ENCODE data around the gene MIOX. TPM values are rescaled to one million over a fixed set of nuclear protein-coding genes. Genes with fewer than 3 reads are reported as not detected.
A peak's percentile ranks its signal among the peaks of the same experiment; 100 is the strongest.

MIOX gene
- total RNA-seq, 4 donors from 2014 or later: 2.1 to 11.3 (median 4.7) TPM

DNA sequence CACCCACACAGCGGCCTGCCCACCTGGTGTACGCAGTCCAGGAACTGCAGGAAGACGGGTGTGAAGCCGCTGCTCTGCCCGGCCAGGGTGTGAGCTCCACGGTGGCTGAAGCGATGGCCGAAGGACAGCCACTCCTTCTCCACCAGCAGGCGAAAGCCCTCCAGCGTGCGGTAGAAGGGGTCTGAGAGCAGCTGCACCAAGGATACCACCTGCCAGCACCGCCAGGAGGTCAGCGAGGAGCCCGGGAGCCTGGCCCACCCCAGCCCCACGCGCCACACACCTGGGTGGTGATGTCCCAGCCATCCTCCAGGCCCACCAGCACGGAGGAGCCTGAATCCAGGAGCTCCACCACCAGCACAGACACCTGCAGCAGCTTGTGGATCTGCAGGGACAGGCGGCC, 31.5 kb upstream of the MIOX start:
- 86 to 100% methylated on average over 2 to 11 of the region's 18 CpGs for WGBS, 2 donors
- H3K27ac ChIP-seq: peak overlapping the region; percentile 58 to 74 (median 69)
- peaks cover 18 to 24% of the 10 kb centered on the region in 2 donors for H3K4me1 ChIP-seq
- no peak for DNase-seq
- no peaks in the 10 kb centered on the region for H3K9me3 ChIP-seq
- no peaks in the 10 kb centered on the region for H3K27me3 ChIP-seq
- intact Hi-C loops (cut with DNase I): no loop called here
- H3K36me3 ChIP-seq: peaks cover 53 to 64% of the 10 kb centered on the region in 2 donors
- H3K4me3 ChIP-seq (replicated peaks in 1 of 3): no peak overlapping the region
- TF ChIP-seq POLR2A (IDR thresholded peaks at IDR 0.05): no peak
- TF ChIP-seq, protein P1, sequence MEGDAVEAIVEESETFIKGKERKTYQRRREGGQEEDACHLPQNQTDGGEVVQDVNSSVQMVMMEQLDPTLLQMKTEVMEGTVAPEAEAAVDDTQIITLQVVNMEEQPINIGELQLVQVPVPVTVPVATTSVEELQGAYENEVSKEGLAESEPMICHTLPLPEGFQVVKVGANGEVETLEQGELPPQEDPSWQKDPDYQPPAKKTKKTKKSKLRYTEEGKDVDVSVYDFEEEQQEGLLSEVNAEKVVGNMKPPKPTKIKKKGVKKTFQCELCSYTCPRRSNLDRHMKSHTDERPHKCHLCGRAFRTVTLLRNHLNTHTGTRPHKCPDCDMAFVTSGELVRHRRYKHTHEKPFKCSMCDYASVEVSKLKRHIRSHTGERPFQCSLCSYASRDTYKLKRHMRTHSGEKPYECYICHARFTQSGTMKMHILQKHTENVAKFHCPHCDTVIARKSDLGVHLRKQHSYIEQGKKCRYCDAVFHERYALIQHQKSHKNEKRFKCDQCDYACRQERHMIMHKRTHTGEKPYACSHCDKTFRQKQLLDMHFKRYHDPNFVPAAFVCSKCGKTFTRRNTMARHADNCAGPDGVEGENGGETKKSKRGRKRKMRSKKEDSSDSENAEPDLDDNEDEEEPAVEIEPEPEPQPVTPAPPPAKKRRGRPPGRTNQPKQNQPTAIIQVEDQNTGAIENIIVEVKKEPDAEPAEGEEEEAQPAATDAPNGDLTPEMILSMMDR (IDR thresholded peaks at IDR 0.05): no peak

- peak; percentile 88 to 90 for DNase-seq
- peak overlapping the region; percentile 58 to 74 (median 69) for H3K27ac ChIP-seq
- H3K4me3 ChIP-seq (replicated peaks in 1 of 3): no peak overlapping the region
- no peaks in the 10 kb centered on the region for H3K9me3 ChIP-seq
- H3K36me3 ChIP-seq: peaks cover 62 to 68% of the 10 kb centered on the region in 2 donors
- H3K27me3 ChIP-seq: no peaks in the 10 kb centered on the region
- intact Hi-C loops (cut with DNase I): no loop called here
- TF ChIP-seq, protein P1 (IDR thresholded peaks at IDR 0.05): no peak
- peak in 1 of 2 donors; percentile 16 for TF ChIP-seq POLR2A (IDR thresholded peaks at IDR 0.05)
- 40 to 58% methylated on average over 1 to 7 of the region's 11 CpGs for WGBS, 2 donors
- H3K4me1 ChIP-seq: peaks cover 18 to 24% of the 10 kb centered on the region in 2 donors
Observed at GRCh38 chr22:50456026-50456425, 30.6 kb upstream of the MIOX start.

DNA sequence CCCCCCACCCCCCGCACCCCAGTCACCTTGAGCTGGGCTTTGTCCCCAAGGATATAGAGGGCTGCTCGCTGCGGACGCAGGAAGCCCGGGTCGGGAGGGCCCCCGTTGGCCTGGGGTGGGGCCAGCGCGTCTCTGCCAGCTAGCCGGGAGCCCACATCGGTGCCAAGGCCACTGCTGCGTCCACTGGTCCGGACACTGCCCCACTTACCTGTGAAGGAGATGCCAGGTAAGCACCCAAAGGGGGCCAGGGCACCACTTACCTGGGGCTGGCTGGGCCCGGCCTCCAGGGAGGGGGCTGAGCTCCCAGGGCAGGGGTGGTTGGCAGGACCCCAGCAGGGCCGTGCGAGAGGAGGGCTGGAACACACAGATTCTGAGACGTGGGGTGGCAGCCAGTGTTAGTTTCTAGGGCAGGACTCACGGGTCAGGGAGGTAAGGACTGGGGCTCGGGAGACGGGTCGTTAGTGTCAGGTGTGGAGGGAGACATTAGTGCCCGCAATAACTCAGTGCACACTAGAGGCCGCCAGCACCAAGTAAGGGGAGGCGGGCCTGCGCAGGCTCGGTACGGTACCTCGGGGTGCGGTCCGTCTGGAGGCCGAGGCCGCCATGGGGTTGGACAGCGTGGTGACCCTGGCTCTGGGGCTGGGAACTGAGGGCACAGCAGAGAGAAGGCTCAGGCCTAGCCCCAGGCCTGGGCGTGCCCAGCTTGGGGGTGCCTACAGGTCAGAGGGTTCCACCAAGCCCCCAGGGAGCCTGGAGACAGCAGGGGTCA, 30.0 kb upstream of the MIOX start:
- H3K36me3 ChIP-seq: peaks cover 68 to 75% of the 10 kb centered on the region in 2 donors
- TF ChIP-seq, protein P1 (IDR thresholded peaks at IDR 0.05): peak in 2 of 6 experiments; percentile 9 to 10
- peak in 1 of 2 donors; percentile 19 for TF ChIP-seq POLR2A (IDR thresholded peaks at IDR 0.05)

DNA sequence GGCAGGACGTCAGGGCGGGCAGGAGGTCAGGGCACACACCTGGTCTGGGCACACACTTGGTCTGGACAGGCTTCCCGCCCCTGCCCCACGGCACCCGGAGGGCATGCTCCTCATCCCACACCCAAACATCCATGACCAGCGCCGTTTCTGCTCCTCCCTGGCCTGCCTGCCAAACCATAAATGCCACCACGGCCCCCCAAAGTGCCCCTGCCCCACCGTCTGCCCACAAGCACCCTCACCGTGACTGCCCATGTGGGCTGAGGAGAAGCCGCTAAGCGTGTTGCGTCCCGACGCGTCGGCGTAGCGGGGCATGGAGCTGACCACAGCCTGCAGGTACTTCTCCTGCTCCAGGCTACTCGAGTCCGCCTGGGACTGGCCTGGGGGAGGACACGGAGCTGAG, 27.6 kb upstream of the MIOX start:
- Histone ChIP-seq H3K4me3 (replicated peaks in 1 of 3) (no peak overlapping the region), H3K4me1 (peaks cover 18 to 24% of the 10 kb centered on the region in 2 donors), H3K27ac (no peak overlapping the region), H3K27me3 (no peaks in the 10 kb centered on the region), H3K9me3 (no peaks in the 10 kb centered on the region), H3K36me3 (peaks cover 83 to 91% of the 10 kb centered on the region in 2 donors)
- no peak for DNase-seq
- intact Hi-C loops (cut with DNase I): no loop called here
- no peak for TF ChIP-seq POLR2A (IDR thresholded peaks at IDR 0.05)
- TF ChIP-seq, protein P1 (IDR thresholded peaks at IDR 0.05): no peak
- 93 to 96% methylated on average over 18 to 19 of the region's 22 CpGs for WGBS, 2 donors

More for the DNA sequence above, 30.0 kb upstream of the MIOX start:
- Histone ChIP-seq H3K27me3 (no peaks in the 10 kb centered on the region), H3K9me3 (no peaks in the 10 kb centered on the region), H3K4me1 (peaks cover 18 to 24% of the 10 kb centered on the region in 2 donors), H3K4me3 (replicated peaks in 1 of 3) (no peak overlapping the region), H3K27ac (peak overlapping the region; percentile 63 to 74 (median 69))
- intact Hi-C loops (cut with DNase I): no loop called here
- DNase-seq: peak; percentile 98
- 70 to 77% methylated on average over 14 to 19 of the region's 34 CpGs for WGBS, 2 donors

- H3K9me3 ChIP-seq: no peaks in the 10 kb centered on the region
- no peak overlapping the region for H3K4me3 ChIP-seq (replicated peaks in 1 of 3)
- no peak for DNase-seq
- peaks cover 18 to 24% of the 10 kb centered on the region in 2 donors for H3K4me1 ChIP-seq
- intact Hi-C loops (cut with DNase I): no loop called here
- TF ChIP-seq POLR2A (IDR thresholded peaks at IDR 0.05): no peak
- TF ChIP-seq, protein P1 (IDR thresholded peaks at IDR 0.05): no peak
- no peaks in the 10 kb centered on the region for H3K27me3 ChIP-seq
- H3K27ac ChIP-seq: no peak overlapping the region
- WGBS, 2 donors: 96 to 99% methylated on average over 12 to 35 of the region's 41 CpGs
- peaks cover 83 to 91% of the 10 kb centered on the region in 2 donors for H3K36me3 ChIP-seq
Observed at GRCh38 chr22:50459496-50460140, 27.0 kb upstream of the MIOX start.
